Testis (tissue), 2 donors: Measurements from ENCODE around the gene KIR3DL2.
"Not testable (repeated sequence)": the region's sequence is repeated elsewhere in the genome, so short reads cannot be mapped to it uniquely, and the experiment has no call there.

Experiments
- POLR2A ChIP-seq: fragments of 450-650 bp; IDR thresholded peaks from one replicate; pipeline ENCODE4 v1.6.1; 2017; ENCODE audit warnings: antibody characterized with exemption, mild to moderate bottlenecking, moderate library complexity
- TF ChIP-seq, protein P1 (sequence below), 3 experiments: fragments of 450-650 bp in 2 of 3; fragments of 200-600 bp in 1 of 3; sonication (generic) in 1 of 3; IDR thresholded peaks; one replicate each; pipeline ENCODE4 v1.5.1; 2016 to 2019; ENCODE audit warnings: antibody characterized with exemption in 3 of 3, mild to moderate bottlenecking in 2 of 3, moderate library complexity in 1 of 3

GRCh38 chr19:54855241-54855640, 5.0 kb downstream of the KIR3DL2 start:
- TF ChIP-seq, protein P1, sequence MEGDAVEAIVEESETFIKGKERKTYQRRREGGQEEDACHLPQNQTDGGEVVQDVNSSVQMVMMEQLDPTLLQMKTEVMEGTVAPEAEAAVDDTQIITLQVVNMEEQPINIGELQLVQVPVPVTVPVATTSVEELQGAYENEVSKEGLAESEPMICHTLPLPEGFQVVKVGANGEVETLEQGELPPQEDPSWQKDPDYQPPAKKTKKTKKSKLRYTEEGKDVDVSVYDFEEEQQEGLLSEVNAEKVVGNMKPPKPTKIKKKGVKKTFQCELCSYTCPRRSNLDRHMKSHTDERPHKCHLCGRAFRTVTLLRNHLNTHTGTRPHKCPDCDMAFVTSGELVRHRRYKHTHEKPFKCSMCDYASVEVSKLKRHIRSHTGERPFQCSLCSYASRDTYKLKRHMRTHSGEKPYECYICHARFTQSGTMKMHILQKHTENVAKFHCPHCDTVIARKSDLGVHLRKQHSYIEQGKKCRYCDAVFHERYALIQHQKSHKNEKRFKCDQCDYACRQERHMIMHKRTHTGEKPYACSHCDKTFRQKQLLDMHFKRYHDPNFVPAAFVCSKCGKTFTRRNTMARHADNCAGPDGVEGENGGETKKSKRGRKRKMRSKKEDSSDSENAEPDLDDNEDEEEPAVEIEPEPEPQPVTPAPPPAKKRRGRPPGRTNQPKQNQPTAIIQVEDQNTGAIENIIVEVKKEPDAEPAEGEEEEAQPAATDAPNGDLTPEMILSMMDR (IDR thresholded peaks at IDR 0.05) = not testable (repeated sequence)
- TF ChIP-seq POLR2A = not testable (repeated sequence)
